Measurements from ENCODE around the gene CPD. TPM values are rescaled to one million over a fixed set of nuclear protein-coding genes. Genes with fewer than 3 reads are reported as not detected.

CPD gene
- total and polyA plus RNA-seq, 2 of the 13 experiments (the other 11 are each of a cell fraction or from before 2014, with no cell fraction given), result 46.1 to 72.3 TPM

DNA sequence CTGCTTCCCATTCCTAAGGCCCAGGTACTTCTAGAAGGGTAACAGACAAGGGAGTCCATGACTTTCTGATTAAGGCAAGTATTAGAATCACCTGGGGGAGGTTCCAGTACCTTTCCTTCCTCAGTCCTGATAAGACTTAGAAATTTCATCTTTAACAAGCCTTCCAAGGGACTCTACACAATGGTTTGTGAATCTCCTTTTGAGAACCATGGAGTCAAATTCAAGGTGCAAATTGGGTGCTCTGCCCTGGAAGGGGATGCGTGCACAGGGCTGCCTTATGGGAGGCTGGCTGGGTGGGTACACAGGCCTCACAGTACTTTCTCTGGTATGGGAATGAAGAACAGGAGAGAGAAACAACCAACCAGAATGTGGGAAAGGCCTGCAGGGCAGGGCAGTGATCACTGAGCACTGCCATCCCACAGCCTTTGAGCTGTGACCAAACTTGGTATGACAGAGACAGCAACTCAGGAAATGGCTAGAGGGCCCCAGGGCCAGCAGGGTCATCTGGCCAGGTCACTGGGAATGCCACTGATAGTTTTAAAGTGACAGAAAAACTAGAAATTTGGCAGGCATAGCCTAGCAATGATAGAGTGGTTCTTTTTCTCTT, 41.2 kb upstream of the CPD start (continued):
- TF ChIP-seq, protein P1, sequence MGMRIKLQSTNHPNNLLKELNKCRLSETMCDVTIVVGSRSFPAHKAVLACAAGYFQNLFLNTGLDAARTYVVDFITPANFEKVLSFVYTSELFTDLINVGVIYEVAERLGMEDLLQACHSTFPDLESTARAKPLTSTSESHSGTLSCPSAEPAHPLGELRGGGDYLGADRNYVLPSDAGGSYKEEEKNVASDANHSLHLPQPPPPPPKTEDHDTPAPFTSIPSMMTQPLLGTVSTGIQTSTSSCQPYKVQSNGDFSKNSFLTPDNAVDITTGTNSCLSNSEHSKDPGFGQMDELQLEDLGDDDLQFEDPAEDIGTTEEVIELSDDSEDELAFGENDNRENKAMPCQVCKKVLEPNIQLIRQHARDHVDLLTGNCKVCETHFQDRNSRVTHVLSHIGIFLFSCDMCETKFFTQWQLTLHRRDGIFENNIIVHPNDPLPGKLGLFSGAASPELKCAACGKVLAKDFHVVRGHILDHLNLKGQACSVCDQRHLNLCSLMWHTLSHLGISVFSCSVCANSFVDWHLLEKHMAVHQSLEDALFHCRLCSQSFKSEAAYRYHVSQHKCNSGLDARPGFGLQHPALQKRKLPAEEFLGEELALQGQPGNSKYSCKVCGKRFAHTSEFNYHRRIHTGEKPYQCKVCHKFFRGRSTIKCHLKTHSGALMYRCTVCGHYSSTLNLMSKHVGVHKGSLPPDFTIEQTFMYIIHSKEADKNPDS (CRISPR knock-in tag; IDR thresholded peaks at IDR 0.05), result no peak
- TF ChIP-seq MAFF (IDR thresholded peaks at IDR 0.05; ENCODE audit: low read depth, low read length) (no peak), TAF15 (IDR thresholded peaks at IDR 0.05; ENCODE audit: low read depth, low read length, poor library complexity, severe bottlenecking) (no peak), ZFYVE20 (CRISPR knock-in tag; IDR thresholded peaks at IDR 0.05; ENCODE audit: borderline replicate concordance, low read depth) (no peak), ATRX (CRISPR knock-in tag; IDR thresholded peaks at IDR 0.05; ENCODE audit: borderline replicate concordance) (no peak), CAMTA2 (CRISPR knock-in tag; IDR thresholded peaks at IDR 0.05; ENCODE audit: borderline replicate concordance) (no peak), ZNF317 (CRISPR knock-in tag; IDR thresholded peaks at IDR 0.05) (no peak), ZEB1 (IDR thresholded peaks at IDR 0.05; ENCODE audit: insufficient replicate concordance, low read depth) (no peak), ZNF446 (CRISPR knock-in tag; IDR thresholded peaks at IDR 0.05) (no peak), ELF1 (CRISPR knock-in tag; IDR thresholded peaks at IDR 0.05) (peak; percentile 62), ZNF670 (CRISPR knock-in tag; IDR thresholded peaks at IDR 0.05; ENCODE audit: borderline replicate concordance) (no peak)
- TF ChIP-seq, protein P2, sequence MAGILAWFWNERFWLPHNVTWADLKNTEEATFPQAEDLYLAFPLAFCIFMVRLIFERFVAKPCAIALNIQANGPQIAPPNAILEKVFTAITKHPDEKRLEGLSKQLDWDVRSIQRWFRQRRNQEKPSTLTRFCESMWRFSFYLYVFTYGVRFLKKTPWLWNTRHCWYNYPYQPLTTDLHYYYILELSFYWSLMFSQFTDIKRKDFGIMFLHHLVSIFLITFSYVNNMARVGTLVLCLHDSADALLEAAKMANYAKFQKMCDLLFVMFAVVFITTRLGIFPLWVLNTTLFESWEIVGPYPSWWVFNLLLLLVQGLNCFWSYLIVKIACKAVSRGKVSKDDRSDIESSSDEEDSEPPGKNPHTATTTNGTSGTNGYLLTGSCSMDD (CRISPR knock-in tag; IDR thresholded peaks at IDR 0.05), result no peak
- TF ChIP-seq, protein P3, sequence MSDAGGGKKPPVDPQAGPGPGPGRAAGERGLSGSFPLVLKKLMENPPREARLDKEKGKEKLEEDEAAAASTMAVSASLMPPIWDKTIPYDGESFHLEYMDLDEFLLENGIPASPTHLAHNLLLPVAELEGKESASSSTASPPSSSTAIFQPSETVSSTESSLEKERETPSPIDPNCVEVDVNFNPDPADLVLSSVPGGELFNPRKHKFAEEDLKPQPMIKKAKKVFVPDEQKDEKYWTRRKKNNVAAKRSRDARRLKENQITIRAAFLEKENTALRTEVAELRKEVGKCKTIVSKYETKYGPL (CRISPR knock-in tag; IDR thresholded peaks at IDR 0.05), result no peak
- TF ChIP-seq, protein P4, sequence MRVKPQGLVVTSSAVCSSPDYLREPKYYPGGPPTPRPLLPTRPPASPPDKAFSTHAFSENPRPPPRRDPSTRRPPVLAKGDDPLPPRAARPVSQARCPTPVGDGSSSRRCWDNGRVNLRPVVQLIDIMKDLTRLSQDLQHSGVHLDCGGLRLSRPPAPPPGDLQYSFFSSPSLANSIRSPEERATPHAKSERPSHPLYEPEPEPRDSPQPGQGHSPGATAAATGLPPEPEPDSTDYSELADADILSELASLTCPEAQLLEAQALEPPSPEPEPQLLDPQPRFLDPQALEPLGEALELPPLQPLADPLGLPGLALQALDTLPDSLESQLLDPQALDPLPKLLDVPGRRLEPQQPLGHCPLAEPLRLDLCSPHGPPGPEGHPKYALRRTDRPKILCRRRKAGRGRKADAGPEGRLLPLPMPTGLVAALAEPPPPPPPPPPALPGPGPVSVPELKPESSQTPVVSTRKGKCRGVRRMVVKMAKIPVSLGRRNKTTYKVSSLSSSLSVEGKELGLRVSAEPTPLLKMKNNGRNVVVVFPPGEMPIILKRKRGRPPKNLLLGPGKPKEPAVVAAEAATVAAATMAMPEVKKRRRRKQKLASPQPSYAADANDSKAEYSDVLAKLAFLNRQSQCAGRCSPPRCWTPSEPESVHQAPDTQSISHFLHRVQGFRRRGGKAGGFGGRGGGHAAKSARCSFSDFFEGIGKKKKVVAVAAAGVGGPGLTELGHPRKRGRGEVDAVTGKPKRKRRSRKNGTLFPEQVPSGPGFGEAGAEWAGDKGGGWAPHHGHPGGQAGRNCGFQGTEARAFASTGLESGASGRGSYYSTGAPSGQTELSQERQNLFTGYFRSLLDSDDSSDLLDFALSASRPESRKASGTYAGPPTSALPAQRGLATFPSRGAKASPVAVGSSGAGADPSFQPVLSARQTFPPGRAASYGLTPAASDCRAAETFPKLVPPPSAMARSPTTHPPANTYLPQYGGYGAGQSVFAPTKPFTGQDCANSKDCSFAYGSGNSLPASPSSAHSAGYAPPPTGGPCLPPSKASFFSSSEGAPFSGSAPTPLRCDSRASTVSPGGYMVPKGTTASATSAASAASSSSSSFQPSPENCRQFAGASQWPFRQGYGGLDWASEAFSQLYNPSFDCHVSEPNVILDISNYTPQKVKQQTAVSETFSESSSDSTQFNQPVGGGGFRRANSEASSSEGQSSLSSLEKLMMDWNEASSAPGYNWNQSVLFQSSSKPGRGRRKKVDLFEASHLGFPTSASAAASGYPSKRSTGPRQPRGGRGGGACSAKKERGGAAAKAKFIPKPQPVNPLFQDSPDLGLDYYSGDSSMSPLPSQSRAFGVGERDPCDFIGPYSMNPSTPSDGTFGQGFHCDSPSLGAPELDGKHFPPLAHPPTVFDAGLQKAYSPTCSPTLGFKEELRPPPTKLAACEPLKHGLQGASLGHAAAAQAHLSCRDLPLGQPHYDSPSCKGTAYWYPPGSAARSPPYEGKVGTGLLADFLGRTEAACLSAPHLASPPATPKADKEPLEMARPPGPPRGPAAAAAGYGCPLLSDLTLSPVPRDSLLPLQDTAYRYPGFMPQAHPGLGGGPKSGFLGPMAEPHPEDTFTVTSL (CRISPR knock-in tag; IDR thresholded peaks at IDR 0.05; ENCODE audit: borderline replicate concordance), result no peak
- TF ChIP-seq, protein P5, sequence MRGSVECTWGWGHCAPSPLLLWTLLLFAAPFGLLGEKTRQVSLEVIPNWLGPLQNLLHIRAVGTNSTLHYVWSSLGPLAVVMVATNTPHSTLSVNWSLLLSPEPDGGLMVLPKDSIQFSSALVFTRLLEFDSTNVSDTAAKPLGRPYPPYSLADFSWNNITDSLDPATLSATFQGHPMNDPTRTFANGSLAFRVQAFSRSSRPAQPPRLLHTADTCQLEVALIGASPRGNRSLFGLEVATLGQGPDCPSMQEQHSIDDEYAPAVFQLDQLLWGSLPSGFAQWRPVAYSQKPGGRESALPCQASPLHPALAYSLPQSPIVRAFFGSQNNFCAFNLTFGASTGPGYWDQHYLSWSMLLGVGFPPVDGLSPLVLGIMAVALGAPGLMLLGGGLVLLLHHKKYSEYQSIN (CRISPR knock-in tag; IDR thresholded peaks at IDR 0.05; ENCODE audit: borderline replicate concordance), result no peak
- TF ChIP-seq, protein P6, sequence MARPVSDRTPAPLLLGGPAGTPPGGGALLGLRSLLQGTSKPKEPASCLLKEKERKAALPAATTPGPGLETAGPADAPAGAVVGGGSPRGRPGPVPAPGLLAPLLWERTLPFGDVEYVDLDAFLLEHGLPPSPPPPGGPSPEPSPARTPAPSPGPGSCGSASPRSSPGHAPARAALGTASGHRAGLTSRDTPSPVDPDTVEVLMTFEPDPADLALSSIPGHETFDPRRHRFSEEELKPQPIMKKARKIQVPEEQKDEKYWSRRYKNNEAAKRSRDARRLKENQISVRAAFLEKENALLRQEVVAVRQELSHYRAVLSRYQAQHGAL (CRISPR knock-in tag; IDR thresholded peaks at IDR 0.05; ENCODE audit: not compliant biosample characterization), result no peak
